HepG2 (cell line): ENCODE results near the gene NCLN. TPM values are rescaled to one million over a fixed set of nuclear protein-coding genes. Genes with fewer than 3 reads are reported as not detected.
"Not testable (repeated sequence)": the region's sequence is repeated elsewhere in the genome, so short reads cannot be mapped to it uniquely, and the experiment has no call there.

Experiments used
- ATAC-seq: fragments of 200-7000 bp; cut with Tn5 transposase; 3 replicates; pipeline ENCODE4 v1.9.1; 2020; ENCODE audit warnings: mild to moderate bottlenecking, moderate library complexity
- BruUV-seq: library from RNA; stranded (reverse); fragments of 400-500 nt; replicated peaks from 2 replicates; lab custom pipeline; 2021; lab: Mats Ljungman, UMichigan
- CTCF ChIA-PET: fragments of 300-600 bp; formaldehyde crosslinking; extraction: SDS; loops from one replicate; lab custom pipeline; 2021; ENCODE audit warnings: low total read pairs, inconsistent platforms, low intra/inter-chr PET ratio; lab: Yijun Ruan, JAX
- POLR2A ChIA-PET: fragments of 350-600 bp; sonication (Branson Sonifier 250); formaldehyde crosslinking; loops from one replicate; lab custom pipeline; 2020; ENCODE audit warnings: antibody characterized with exemption, inconsistent platforms; lab: Yijun Ruan, JAX
- DNase-seq: peaks from one replicate; pipeline ENCODE4 v3.0.0-alpha.2; 2015; ENCODE audit warnings: low spot score
- FAIRE-seq: peaks from 3 replicates; lab custom pipeline; 2011; peaks lifted over from hg19 to GRCh38; lab: Jason Lieb, UNC
- H2AFZ ChIP-seq: one replicate; pipeline ENCODE4 v1.6.1; 2011; ENCODE audit warnings: low read length, inconsistent platforms
- H3K27ac ChIP-seq: fragments of 300-600 bp; 3 replicates; pipeline ENCODE4 v1.8.0; 2011; ENCODE audit warnings: mixed run types, mild to moderate bottlenecking, mixed read lengths, low read length, inconsistent platforms; ENCODE audit not compliant: insufficient read depth; ENCODE audit errors: extremely low read length
- H3K27me3 ChIP-seq, 2 experiments: fragments of 200-600 bp in 1 of 2; 2 replicates in 1 of 2; 3 replicates in 1 of 2; pipeline versions ENCODE4 v1.6.0 to v1.8.0; 2011; ENCODE audit warnings: low read length in 2 of 2, mild to moderate bottlenecking in 2 of 2, moderate library complexity in 2 of 2, inconsistent platforms in 1 of 2; ENCODE audit not compliant: insufficient read depth in 2 of 2, control insufficient read depth in 1 of 2
- H3K36me3 ChIP-seq, 2 experiments: fragments of 200-600 bp in 1 of 2; replicated peaks in 1 of 2; 2 replicates in 1 of 2; 3 replicates in 1 of 2; pipeline versions ENCODE4 v1.5.1 to v1.8.0; 2011; ENCODE audit warnings: low read length in 2 of 2, inconsistent platforms in 1 of 2; ENCODE audit not compliant: insufficient read depth in 2 of 2, control insufficient read depth in 1 of 2
- H3K4me1 ChIP-seq: 2 replicates; pipeline ENCODE4 v1.5.1; 2012; ENCODE audit warnings: low read length, inconsistent platforms; ENCODE audit not compliant: insufficient read depth
- H3K4me2 ChIP-seq: 2 replicates; pipeline ENCODE4 v1.6.0; 2011; ENCODE audit warnings: low read depth, low read length, inconsistent platforms
- H3K4me3 ChIP-seq, 3 experiments: fragments of 200-600 bp in 1 of 3; sonication (generic), shearing (Covaris generic) in 1 of 3; replicated peaks in 1 of 3; 2 replicates each; pipeline ENCODE4 v1.5.1; 2011 to 2016; ENCODE audit warnings: low read length in 3 of 3, inconsistent platforms in 2 of 3, low read depth in 2 of 3, mild to moderate bottlenecking in 2 of 3, control low read depth in 1 of 3, mixed read lengths in 1 of 3; ENCODE audit not compliant: insufficient read depth in 1 of 3
- H3K79me2 ChIP-seq: one replicate; pipeline ENCODE4 v1.6.1; 2011; ENCODE audit warnings: low read length, inconsistent platforms; ENCODE audit not compliant: insufficient read depth
- H3K9ac ChIP-seq: 2 replicates; pipeline ENCODE4 v1.6.0; 2011; ENCODE audit warnings: mild to moderate bottlenecking, low read depth, low read length, inconsistent platforms; ENCODE audit not compliant: insufficient read depth
- H3K9me3 ChIP-seq: 2 replicates; pipeline ENCODE4 v1.5.1; 2012; ENCODE audit warnings: mild to moderate bottlenecking, low read length
- H4K20me1 ChIP-seq: 2 replicates; pipeline ENCODE4 v1.6.0; 2011; ENCODE audit warnings: inconsistent platforms, mild to moderate bottlenecking, low read length, moderate library complexity; ENCODE audit not compliant: insufficient read depth
- FOXM1 ChIP-seq: sonication (generic); formaldehyde crosslinking; IDR thresholded peaks from 2 replicates; pipeline ENCODE4 v1.5.0; 2020; ENCODE audit warnings: missing genetic modification reagents
- ISX ChIP-seq: sonication (generic); formaldehyde crosslinking; conservative IDR thresholded peaks from 2 replicates; pipeline ENCODE4 v1.5.0; 2020; ENCODE audit warnings: missing genetic modification reagents
- SOX6 ChIP-seq, 2 experiments: fragments of 450-650 bp in 1 of 2; sonication (generic) in 1 of 2; formaldehyde crosslinking in 1 of 2; IDR thresholded peaks; 2 replicates each; pipeline versions ENCODE4 v1.4.0 to v1.6.1; 2017 to 2020; ENCODE audit warnings: antibody characterized with exemption in 1 of 2, mild to moderate bottlenecking in 1 of 2, missing genetic modification reagents in 1 of 2
- ZFP62 ChIP-seq: sonication (generic); formaldehyde crosslinking; IDR thresholded peaks from 2 replicates; pipeline ENCODE4 v1.4.0; 2020; ENCODE audit warnings: missing genetic modification reagents
- ZNF3 ChIP-seq: IDR thresholded peaks from 2 replicates; pipeline ENCODE4 v1.7.0; 2017; ENCODE audit warnings: inconsistent platforms
- ZNF709 ChIP-seq: sonication (generic); formaldehyde crosslinking; IDR thresholded peaks from 2 replicates; pipeline ENCODE4 v1.5.0; 2020; ENCODE audit warnings: mild to moderate bottlenecking, missing genetic modification reagents
- WGBS: methylation state at CpG from one replicate; pipeline ENCODE4 v1.1.6; 2017; ENCODE audit warnings: low lambda C conversion rate; 5-methylcytosine and 5-hydroxymethylcytosine counted together
- in situ Hi-C: cut with HindIII; loops from 2 replicates; pipeline ENCODE4 v1.10.0; 2017; ENCODE audit warnings: low pct_unique_long_range_greater_than_20kb; ENCODE audit not compliant: extremely low pct_ligation_motif_present
- intact Hi-C: fragments of 100-400 bp; cut with micrococcal nuclease; formaldehyde crosslinking; loops from one replicate; pipeline ENCODE4 v1.10.0; 2022; ENCODE audit not compliant: unreplicated experiment
- polyA plus RNA-seq, 8 experiments: library from polyadenylated mRNA; depleted of rRNA in 3 of 8; stranded (reverse) in 7 of 8; unstranded in 1 of 8; fragments of >200 nt; fragmentation: Illumina TruSeq in 4 of 8; extraction: Trizol in 4 of 8; gene quantifications; 2 replicates each; pipeline versions ENCODE4 v1.2.1 to v1.2.3, GENCODE V29; 2011 to 2016; ENCODE audit warnings: low read depth in 4 of 8, missing spikeins in 1 of 8, mixed read lengths in 1 of 8; ENCODE audit not compliant: insufficient read depth in 1 of 8
- total RNA-seq, 5 experiments: library from RNA; depleted of rRNA; stranded (reverse); fragments of >200 nt; fragmentation: Illumina TruSeq; extraction: Trizol; gene quantifications; 2 replicates each; pipeline ENCODE4 v1.2.3, GENCODE V29; 2016; ENCODE audit warnings: low read depth in 1 of 5

The NCLN gene
- total and polyA plus RNA-seq, 2 of the 13 experiments (the other 11 are each of a cell fraction or from before 2014, with no cell fraction given), result 42.6 to 56.0 TPM

GRCh38 chr19:3190921-3191805 is 5.4 kb downstream of the NCLN start:
- no TSS peak for BruUV-seq
- no peak for FAIRE-seq
- CTCF ChIA-PET, result no interaction called here

DNA sequence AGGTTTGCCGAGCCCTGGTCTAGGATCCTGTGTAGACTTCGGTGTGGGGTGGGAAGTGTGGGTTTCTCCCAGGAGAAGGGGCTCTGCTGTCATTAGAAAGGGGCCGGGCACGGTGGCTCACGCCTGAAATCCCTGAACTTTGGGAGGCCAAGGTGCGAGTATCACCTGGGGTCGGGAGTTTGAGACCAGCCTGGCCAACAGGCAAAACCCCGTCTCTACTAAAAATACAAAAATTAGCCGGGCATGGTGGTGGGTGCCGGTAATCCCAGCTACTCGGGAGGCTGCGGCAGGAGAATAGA is 6.0 kb downstream of the NCLN start:
- FAIRE-seq, intact Hi-C loops, DNase-seq, H3K27me3 ChIP-seq, CTCF ChIA-PET, H3K9me3 ChIP-seq, ATAC-seq, H3K9ac ChIP-seq, BruUV-seq, H3K27ac ChIP-seq, H2AFZ ChIP-seq, H4K20me1 ChIP-seq, in situ Hi-C loops, POLR2A ChIA-PET, H3K4me2 ChIP-seq, H3K4me3 ChIP-seq: not testable (repeated sequence)
- WGBS, result 97% methylated on average over 12 of the region's 12 CpGs
- Histone ChIP-seq H3K36me3 (peaks cover 3 to 15% of the 10 kb centered on the region in 2 experiments; a peak in 3 of 5 replicates), H3K4me1 (peaks cover 22% of the 10 kb centered on the region), H3K79me2 (peaks cover 36% of the 10 kb centered on the region)

More at GRCh38 chr19:3190921-3191805, 5.4 kb downstream of the NCLN start:
- TF ChIP-seq FOXM1 (CRISPR knock-in tag) (no peak), ZFP62 (no peak), SOX6 (IDR thresholded peaks at IDR 0.05) (no peak), SOX6 (CRISPR knock-in tag; IDR thresholded peaks at IDR 0.05) (no peak), ISX (CRISPR knock-in tag) (no peak), ZNF709 (CRISPR knock-in tag) (no peak), ZNF3 (no peak)
- DNase-seq (no peak), ATAC-seq (no peak)
- Histone ChIP-seq H4K20me1 (peaks cover 7% of the 10 kb centered on the region; the same call in 1 of the 2 replicates), H3K79me2 (peaks cover 41% of the 10 kb centered on the region), H2AFZ (no peak overlapping the region), H3K4me2 (no peak overlapping the region), H3K36me3 (peaks cover 2 to 15% of the 10 kb centered on the region in 2 experiments; a peak in 3 of 5 replicates), H3K9ac (no peak overlapping the region), H3K27me3 (no peaks in the 10 kb centered on the region), H3K27ac (no peak overlapping the region), H3K9me3 (no peaks in the 10 kb centered on the region), H3K4me1 (peaks cover 22% of the 10 kb centered on the region), H3K4me3 (no peak overlapping the region)
- POLR2A ChIA-PET, result no interaction called here
- 93% methylated on average over 35 of the region's 46 CpGs for WGBS
- in situ Hi-C loops, result no loop called here
- intact Hi-C loops, result no loop called here
